Ishikawa (cell line): Measurements from ENCODE around the gene RALGPS2.

ENCODE experiments used
- CEBPB ChIP-seq: IDR thresholded peaks from 2 replicates; pipeline ENCODE4 v1.6.1; 2012
- RAD21 ChIP-seq: IDR thresholded peaks from 2 replicates; pipeline ENCODE4 v1.6.1; 2012; ENCODE audit warnings: low read depth
- TAF1 ChIP-seq: IDR thresholded peaks from 2 replicates; pipeline ENCODE4 v1.6.1; 2012; ENCODE audit warnings: low read depth, mild to moderate bottlenecking
- YY1 ChIP-seq: IDR thresholded peaks from 2 replicates; pipeline ENCODE4 v1.6.1; 2012; ENCODE audit warnings: low read depth

- TF ChIP-seq YY1 (no peak), TAF1 (no peak), CEBPB (no peak), RAD21 (no peak)
Observed at GRCh38 chr1:178693366-178693765, 31.7 kb upstream of the RALGPS2 start.
